A549 (cell line): ENCODE measurements around the gene PHEX.

Experiments
- FOSL2 ChIP-seq, 2 experiments: fragments of 450-650 bp in 1 of 2; fragments of >200 bp in 1 of 2; sonication (Bioruptor Twin) in 1 of 2; formaldehyde crosslinking; IDR thresholded peaks; 2 replicates each; pipeline versions ENCODE4 v1.5.0 to v1.6.1; 2016 to 2020; ENCODE audit warnings: mild to moderate bottlenecking in 1 of 2, moderate library complexity in 1 of 2
- JUNB ChIP-seq: fragments of >200 bp; sonication (Bioruptor Twin); formaldehyde crosslinking; IDR thresholded peaks from 2 replicates; pipeline ENCODE4 v1.6.1; 2016
- POLR2A ChIP-seq: IDR thresholded peaks from 2 replicates; pipeline ENCODE4 v1.6.1; 2012; ENCODE audit warnings: mild to moderate bottlenecking, low read length
- RFX5 ChIP-seq: fragments of 450-650 bp; IDR thresholded peaks from 2 replicates; pipeline ENCODE4 v1.7.1; 2014; ENCODE audit warnings: antibody characterized with exemption, mild to moderate bottlenecking, moderate library complexity
- ZNF302 ChIP-seq: fragments of 250-450 bp; sonication (Bioruptor Pico); IDR thresholded peaks from 2 replicates; pipeline ENCODE4 v1.9.0; 2021; ENCODE audit warnings: inconsistent platforms, mild to moderate bottlenecking, moderate library complexity
- TF ChIP-seq, protein P1 (sequence below): fragments of 450-650 bp; IDR thresholded peaks from 2 replicates; pipeline ENCODE4 v1.6.1; 2014; ENCODE audit warnings: antibody characterized with exemption
- TF ChIP-seq, protein P2 (sequence below): fragments of >200 bp; sonication (Bioruptor Twin); formaldehyde crosslinking; IDR thresholded peaks from 3 replicates; pipeline ENCODE4 v1.5.1; 2016
- TF ChIP-seq, protein P3 (sequence below): fragments of 200-600 bp; sonication (generic); IDR thresholded peaks from 2 replicates; pipeline ENCODE4 v1.6.1; 2016; ENCODE audit warnings: antibody characterized with exemption, mild to moderate bottlenecking, moderate library complexity

DNA sequence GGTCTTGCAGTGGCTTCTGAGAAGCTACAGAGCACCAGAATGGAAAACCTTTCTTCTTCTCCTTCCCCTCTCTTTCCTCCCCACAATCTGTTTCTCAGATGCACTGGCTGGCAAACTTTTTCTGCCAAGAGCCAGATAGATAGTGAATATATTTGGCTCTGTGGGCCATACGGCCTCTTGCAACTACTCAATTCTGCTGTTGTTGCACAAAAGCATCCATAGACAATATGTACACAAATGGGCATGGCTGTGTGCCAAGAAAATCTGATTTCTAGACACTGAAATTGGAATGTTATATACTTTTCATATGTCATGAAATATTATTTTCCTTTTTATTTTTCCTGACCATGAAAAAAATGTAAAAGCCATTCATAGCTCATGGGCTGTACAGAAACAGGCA is 3.1 kb downstream of the PHEX start:
- TF ChIP-seq, protein P1, sequence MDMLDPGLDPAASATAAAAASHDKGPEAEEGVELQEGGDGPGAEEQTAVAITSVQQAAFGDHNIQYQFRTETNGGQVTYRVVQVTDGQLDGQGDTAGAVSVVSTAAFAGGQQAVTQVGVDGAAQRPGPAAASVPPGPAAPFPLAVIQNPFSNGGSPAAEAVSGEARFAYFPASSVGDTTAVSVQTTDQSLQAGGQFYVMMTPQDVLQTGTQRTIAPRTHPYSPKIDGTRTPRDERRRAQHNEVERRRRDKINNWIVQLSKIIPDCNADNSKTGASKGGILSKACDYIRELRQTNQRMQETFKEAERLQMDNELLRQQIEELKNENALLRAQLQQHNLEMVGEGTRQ, result no peak
- TF ChIP-seq, protein P2, sequence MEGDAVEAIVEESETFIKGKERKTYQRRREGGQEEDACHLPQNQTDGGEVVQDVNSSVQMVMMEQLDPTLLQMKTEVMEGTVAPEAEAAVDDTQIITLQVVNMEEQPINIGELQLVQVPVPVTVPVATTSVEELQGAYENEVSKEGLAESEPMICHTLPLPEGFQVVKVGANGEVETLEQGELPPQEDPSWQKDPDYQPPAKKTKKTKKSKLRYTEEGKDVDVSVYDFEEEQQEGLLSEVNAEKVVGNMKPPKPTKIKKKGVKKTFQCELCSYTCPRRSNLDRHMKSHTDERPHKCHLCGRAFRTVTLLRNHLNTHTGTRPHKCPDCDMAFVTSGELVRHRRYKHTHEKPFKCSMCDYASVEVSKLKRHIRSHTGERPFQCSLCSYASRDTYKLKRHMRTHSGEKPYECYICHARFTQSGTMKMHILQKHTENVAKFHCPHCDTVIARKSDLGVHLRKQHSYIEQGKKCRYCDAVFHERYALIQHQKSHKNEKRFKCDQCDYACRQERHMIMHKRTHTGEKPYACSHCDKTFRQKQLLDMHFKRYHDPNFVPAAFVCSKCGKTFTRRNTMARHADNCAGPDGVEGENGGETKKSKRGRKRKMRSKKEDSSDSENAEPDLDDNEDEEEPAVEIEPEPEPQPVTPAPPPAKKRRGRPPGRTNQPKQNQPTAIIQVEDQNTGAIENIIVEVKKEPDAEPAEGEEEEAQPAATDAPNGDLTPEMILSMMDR, result no peak
- TF ChIP-seq, protein P3, sequence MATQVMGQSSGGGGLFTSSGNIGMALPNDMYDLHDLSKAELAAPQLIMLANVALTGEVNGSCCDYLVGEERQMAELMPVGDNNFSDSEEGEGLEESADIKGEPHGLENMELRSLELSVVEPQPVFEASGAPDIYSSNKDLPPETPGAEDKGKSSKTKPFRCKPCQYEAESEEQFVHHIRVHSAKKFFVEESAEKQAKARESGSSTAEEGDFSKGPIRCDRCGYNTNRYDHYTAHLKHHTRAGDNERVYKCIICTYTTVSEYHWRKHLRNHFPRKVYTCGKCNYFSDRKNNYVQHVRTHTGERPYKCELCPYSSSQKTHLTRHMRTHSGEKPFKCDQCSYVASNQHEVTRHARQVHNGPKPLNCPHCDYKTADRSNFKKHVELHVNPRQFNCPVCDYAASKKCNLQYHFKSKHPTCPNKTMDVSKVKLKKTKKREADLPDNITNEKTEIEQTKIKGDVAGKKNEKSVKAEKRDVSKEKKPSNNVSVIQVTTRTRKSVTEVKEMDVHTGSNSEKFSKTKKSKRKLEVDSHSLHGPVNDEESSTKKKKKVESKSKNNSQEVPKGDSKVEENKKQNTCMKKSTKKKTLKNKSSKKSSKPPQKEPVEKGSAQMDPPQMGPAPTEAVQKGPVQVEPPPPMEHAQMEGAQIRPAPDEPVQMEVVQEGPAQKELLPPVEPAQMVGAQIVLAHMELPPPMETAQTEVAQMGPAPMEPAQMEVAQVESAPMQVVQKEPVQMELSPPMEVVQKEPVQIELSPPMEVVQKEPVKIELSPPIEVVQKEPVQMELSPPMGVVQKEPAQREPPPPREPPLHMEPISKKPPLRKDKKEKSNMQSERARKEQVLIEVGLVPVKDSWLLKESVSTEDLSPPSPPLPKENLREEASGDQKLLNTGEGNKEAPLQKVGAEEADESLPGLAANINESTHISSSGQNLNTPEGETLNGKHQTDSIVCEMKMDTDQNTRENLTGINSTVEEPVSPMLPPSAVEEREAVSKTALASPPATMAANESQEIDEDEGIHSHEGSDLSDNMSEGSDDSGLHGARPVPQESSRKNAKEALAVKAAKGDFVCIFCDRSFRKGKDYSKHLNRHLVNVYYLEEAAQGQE, result no peak
- no peak for TF ChIP-seq POLR2A
- TF ChIP-seq JUNB, result no peak
- no peak for TF ChIP-seq FOSL2 (IDR thresholded peaks at IDR 0.05)
- no peak for TF ChIP-seq FOSL2 (CRISPR knock-in tag; IDR thresholded peaks at IDR 0.05)
- TF ChIP-seq RFX5, result no peak
- TF ChIP-seq ZNF302, result no peak
